Measurements from ENCODE around the gene GPC3.

The GPC3 gene

DNA sequence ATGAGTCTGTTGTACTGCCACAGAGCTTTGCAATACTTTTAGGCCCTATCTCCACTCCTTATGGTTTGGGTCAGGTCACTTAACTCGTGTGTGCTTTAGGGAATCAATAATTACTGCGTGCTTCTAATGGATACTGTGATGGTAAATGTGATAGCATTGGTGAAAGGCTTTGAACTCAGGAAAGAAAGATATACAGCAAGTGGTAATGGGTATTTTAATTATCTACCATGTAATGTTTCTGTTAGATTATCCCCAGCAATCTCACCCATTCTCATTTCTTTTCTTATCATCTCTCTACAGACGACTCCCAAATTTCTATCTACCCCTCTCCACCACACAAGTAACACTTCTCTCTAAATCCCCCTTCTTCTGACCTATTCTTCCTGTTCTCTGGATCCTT lies 128.6 kb downstream of the GPC3 start:
- ChIA-PET CTCF (no interaction called here), POLR2A (interaction anchor here (0.7 kb wide), 1 partner anchor 25 kb away, joined by 3 read pairs; no protein-coding TSS in a partner anchor)
- no peak for DNase-seq (ENCODE audit: extremely low spot score)
- TF ChIP-seq ELF4 (IDR thresholded peaks at IDR 0.05) = no peak

DNA sequence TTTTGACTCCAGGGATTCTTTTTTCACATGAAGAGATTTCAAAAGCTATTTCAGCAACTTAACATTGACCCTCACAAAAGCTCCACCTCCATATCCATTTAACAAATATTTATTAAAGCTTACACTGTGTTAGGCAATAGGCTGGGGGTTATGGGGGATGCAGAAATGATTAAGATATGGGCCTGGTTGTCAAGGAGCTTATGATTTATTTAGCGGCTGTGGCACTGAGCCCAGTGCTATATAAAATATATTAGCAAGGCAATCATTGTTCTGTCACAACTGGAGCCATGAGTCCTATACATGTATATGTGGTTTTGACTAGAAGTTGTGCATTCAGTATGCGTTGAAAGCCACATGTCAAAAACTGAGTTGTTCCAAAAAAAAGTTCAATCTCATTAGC lies 131.1 kb downstream of the GPC3 start:
- TF ChIP-seq, protein P1, sequence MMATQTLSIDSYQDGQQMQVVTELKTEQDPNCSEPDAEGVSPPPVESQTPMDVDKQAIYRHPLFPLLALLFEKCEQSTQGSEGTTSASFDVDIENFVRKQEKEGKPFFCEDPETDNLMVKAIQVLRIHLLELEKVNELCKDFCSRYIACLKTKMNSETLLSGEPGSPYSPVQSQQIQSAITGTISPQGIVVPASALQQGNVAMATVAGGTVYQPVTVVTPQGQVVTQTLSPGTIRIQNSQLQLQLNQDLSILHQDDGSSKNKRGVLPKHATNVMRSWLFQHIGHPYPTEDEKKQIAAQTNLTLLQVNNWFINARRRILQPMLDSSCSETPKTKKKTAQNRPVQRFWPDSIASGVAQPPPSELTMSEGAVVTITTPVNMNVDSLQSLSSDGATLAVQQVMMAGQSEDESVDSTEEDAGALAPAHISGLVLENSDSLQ (IDR thresholded peaks at IDR 0.05) = peak; percentile 58
- TF ChIP-seq SP1 (IDR thresholded peaks at IDR 0.05) (no peak), HDGF (IDR thresholded peaks at IDR 0.05; ENCODE audit: borderline replicate concordance) (no peak)
- no peak for DNase-seq (ENCODE audit: extremely low spot score)
- ChIA-PET POLR2A (no interaction called here), CTCF (interaction anchor here (0.7 to 1.5 kb wide), 3 partner anchors 14 to 67 kb away, joined by 3 to 6 read pairs (median 5); no protein-coding TSS in a partner anchor)

DNA sequence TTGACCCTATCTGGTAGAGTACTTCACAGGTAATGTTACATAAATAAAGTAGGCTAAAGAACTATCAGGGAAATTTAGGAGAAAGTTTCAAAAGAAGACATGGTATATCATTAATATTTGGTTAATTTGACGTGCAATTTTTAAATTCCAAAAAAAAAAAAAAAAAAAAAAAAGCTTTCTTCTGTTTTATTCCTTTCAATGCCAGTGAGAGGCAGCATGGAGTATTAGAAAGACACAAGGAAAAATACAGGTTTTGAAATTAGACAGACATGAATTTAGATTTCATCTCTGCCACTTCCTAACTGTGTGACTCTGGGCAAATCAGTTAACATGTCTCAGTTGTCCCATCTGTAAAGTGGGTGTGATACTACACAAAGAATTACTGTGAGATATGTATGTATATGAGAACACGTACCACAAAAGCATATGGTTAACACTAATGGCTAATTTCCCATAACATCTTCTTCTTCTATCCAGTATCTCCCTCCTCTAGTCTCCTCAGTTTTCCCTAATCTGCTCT lies 132.5 kb downstream of the GPC3 start:
- TF ChIP-seq ZNF384 (IDR thresholded peaks at IDR 0.05) = peak; percentile 89
- no peak for TF ChIP-seq SUZ12 (IDR thresholded peaks at IDR 0.05)
- CTCF ChIA-PET = interaction anchor here (0.9 to 2.0 kb wide), 6 partner anchors 14 to 174 kb away, joined by 3 to 6 read pairs (median 4); no protein-coding TSS in a partner anchor
- DNase-seq (ENCODE audit: extremely low spot score) = no peak
- POLR2A ChIA-PET = no interaction called here

DNA sequence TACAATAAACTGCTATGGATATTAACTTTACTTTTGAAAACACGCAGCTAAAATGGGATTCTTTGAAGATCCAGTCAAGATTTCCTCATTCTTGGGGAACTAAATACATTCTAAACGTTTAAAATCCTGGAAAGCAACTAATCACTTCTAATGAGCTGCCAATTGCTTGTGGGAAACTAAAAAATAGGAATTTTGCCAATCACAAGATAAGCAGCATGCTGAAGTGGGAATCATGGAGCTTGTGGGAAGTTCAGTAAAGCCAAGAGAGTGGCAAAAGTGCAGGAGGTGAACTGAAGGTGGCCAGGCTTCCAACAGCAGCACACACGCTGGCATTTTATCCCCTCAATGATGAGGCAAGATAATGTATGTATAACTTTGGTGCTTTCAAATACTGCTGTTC lies 133.0 kb downstream of the GPC3 start:
- DNase-seq (ENCODE audit: extremely low spot score) = no peak
- ChIA-PET CTCF (interaction anchor here (0.6 to 2.0 kb wide), 8 partner anchors 12 to 419 kb away, joined by 3 to 8 read pairs (median 4); no protein-coding TSS in a partner anchor), POLR2A (no interaction called here)
- TF ChIP-seq SUZ12 (IDR thresholded peaks at IDR 0.05) = no peak
- no peak for TF ChIP-seq BHLHE40 (IDR thresholded peaks at IDR 0.05; ENCODE audit: borderline replicate concordance)
- no peak for TF ChIP-seq L3MBTL2 (conservative IDR thresholded peaks at IDR 0.05)
- TF ChIP-seq LEF1 (IDR thresholded peaks at IDR 0.05; ENCODE audit: borderline replicate concordance) = no peak
- TF ChIP-seq CTBP1 (IDR thresholded peaks at IDR 0.05; ENCODE audit: borderline replicate concordance) = no peak
- no peak for TF ChIP-seq ELF4 (IDR thresholded peaks at IDR 0.05)
- no peak for TF ChIP-seq FOXM1 (IDR thresholded peaks at IDR 0.05; ENCODE audit: borderline replicate concordance)
- TF ChIP-seq HDGF (IDR thresholded peaks at IDR 0.05; ENCODE audit: borderline replicate concordance) = no peak
- no peak for TF ChIP-seq ARNT (IDR thresholded peaks at IDR 0.05)
- TF ChIP-seq ZNF384 (IDR thresholded peaks at IDR 0.05) = no peak
- no peak for TF ChIP-seq SP1 (IDR thresholded peaks at IDR 0.05)
- TF ChIP-seq, protein P1 (IDR thresholded peaks at IDR 0.05) = no peak
- no peak for TF ChIP-seq FOXA1 (IDR thresholded peaks at IDR 0.05)
- no peak for TF ChIP-seq TARDBP (IDR thresholded peaks at IDR 0.05)
- no peak for TF ChIP-seq FOXK2 (IDR thresholded peaks at IDR 0.05)
- TF ChIP-seq NFRKB (IDR thresholded peaks at IDR 0.05) = no peak

DNA sequence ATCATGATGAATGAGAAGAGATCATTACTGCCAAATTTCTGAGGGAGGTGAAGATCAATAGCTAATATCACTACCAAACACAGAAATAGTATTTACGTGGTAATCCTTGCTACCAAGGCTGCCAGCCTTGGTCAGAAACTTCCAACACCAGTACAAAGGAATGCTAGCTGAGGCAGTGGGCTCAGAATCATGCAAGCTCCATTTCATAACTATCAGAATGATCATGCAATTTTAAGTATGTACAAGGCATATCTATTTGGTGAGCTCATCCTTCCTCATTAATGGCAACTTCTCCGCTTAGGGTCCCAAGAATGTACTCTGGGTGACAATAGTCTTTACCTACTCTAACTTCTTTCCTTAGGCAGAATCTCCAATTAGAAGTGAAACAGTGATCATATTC lies 135.0 kb downstream of the GPC3 start:
- no peak for TF ChIP-seq L3MBTL2 (conservative IDR thresholded peaks at IDR 0.05)
- TF ChIP-seq HDGF (IDR thresholded peaks at IDR 0.05; ENCODE audit: borderline replicate concordance) = no peak
- no peak for TF ChIP-seq CTBP1 (IDR thresholded peaks at IDR 0.05; ENCODE audit: borderline replicate concordance)
- TF ChIP-seq, protein P1 (IDR thresholded peaks at IDR 0.05) = no peak
- no peak for TF ChIP-seq SUZ12 (IDR thresholded peaks at IDR 0.05)
- no peak for TF ChIP-seq NFRKB (IDR thresholded peaks at IDR 0.05)
- TF ChIP-seq BHLHE40 (IDR thresholded peaks at IDR 0.05; ENCODE audit: borderline replicate concordance) = no peak
- no peak for TF ChIP-seq ELF4 (IDR thresholded peaks at IDR 0.05)
- TF ChIP-seq ZNF384 (IDR thresholded peaks at IDR 0.05) = no peak
- no peak for TF ChIP-seq FOXK2 (IDR thresholded peaks at IDR 0.05)
- TF ChIP-seq ARNT (IDR thresholded peaks at IDR 0.05) = no peak
- TF ChIP-seq LEF1 (IDR thresholded peaks at IDR 0.05; ENCODE audit: borderline replicate concordance) = no peak
- TF ChIP-seq SP1 (IDR thresholded peaks at IDR 0.05) = no peak
- no peak for TF ChIP-seq FOXA1 (IDR thresholded peaks at IDR 0.05)
- TF ChIP-seq FOXM1 (IDR thresholded peaks at IDR 0.05; ENCODE audit: borderline replicate concordance) = no peak
- TF ChIP-seq TARDBP (IDR thresholded peaks at IDR 0.05) = no peak
- CTCF ChIA-PET = interaction anchor here (1.2 to 1.3 kb wide), 2 partner anchors 11 to 58 kb away, joined by 4 to 8 read pairs; no protein-coding TSS in a partner anchor
- POLR2A ChIA-PET = interaction anchor here (0.6 kb wide), 1 partner anchor 62 kb away, joined by 5 read pairs; no protein-coding TSS in a partner anchor
- no peak for DNase-seq (ENCODE audit: extremely low spot score)

DNA sequence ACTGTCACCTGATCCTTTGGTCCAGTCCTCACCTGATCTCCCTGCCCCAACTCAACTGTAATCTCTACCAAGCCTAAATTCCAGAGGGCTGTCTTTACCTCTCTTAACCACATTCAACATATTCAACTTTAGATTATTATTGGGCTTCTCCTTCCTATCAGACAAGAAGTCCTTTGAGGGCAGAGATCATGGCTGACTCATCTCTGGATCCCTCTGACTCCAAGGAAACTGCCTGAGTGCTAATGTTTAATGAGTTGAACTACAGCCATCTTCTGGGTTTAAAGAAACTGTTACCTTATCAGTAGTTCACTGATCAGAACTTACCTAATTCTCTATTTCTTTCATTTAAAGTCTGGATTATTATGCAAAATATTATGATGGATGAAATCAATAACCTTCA lies 135.7 kb downstream of the GPC3 start:
- DNase-seq (ENCODE audit: extremely low spot score) = no peak
- ChIA-PET POLR2A (no interaction called here), CTCF (interaction anchor here (0.6 to 1.2 kb wide), 2 partner anchors 11 to 73 kb away, joined by 3 to 8 read pairs; no protein-coding TSS in a partner anchor)
- TF ChIP-seq SUZ12 (IDR thresholded peaks at IDR 0.05) (no peak), BHLHE40 (IDR thresholded peaks at IDR 0.05; ENCODE audit: borderline replicate concordance) (no peak), CTBP1 (IDR thresholded peaks at IDR 0.05; ENCODE audit: borderline replicate concordance) (no peak), FOXM1 (IDR thresholded peaks at IDR 0.05; ENCODE audit: borderline replicate concordance) (no peak), TARDBP (IDR thresholded peaks at IDR 0.05) (no peak), HDGF (IDR thresholded peaks at IDR 0.05; ENCODE audit: borderline replicate concordance) (no peak), ZNF384 (IDR thresholded peaks at IDR 0.05) (no peak), LEF1 (IDR thresholded peaks at IDR 0.05; ENCODE audit: borderline replicate concordance) (no peak), FOXK2 (IDR thresholded peaks at IDR 0.05) (no peak), NFRKB (IDR thresholded peaks at IDR 0.05) (no peak), ARNT (IDR thresholded peaks at IDR 0.05) (no peak), SP1 (IDR thresholded peaks at IDR 0.05) (no peak), ELF4 (IDR thresholded peaks at IDR 0.05) (no peak), FOXA1 (IDR thresholded peaks at IDR 0.05) (no peak), L3MBTL2 (conservative IDR thresholded peaks at IDR 0.05) (no peak)
- TF ChIP-seq, protein P1 (IDR thresholded peaks at IDR 0.05) = no peak

All from HEK293T (cell line).